PC-9 (cell line): Measurements from ENCODE around the gene KHK. TPM values are rescaled to one million over a fixed set of nuclear protein-coding genes. Genes with fewer than 3 reads are reported as not detected.

ENCODE experiments used
- BruUV-seq: library from RNA; stranded (reverse); fragments of 400-500 nt; replicated peaks from 2 replicates; lab custom pipeline; 2021; lab: Mats Ljungman, UMichigan
- CTCF ChIA-PET: fragments of 300-600 bp; sonication (Branson Sonifier 250); formaldehyde crosslinking; loops from one replicate; lab custom pipeline; 2022; ENCODE audit warnings: antibody characterized with exemption; lab: Charles Lee
- POLR2A ChIA-PET: fragments of 300-600 bp; sonication (Branson Sonifier 250); formaldehyde crosslinking; loops from one replicate; lab custom pipeline; 2022; ENCODE audit warnings: antibody characterized with exemption; ENCODE audit not compliant: unreplicated experiment; lab: Charles Lee
- DNase-seq, 2 experiments: peaks; one replicate each; pipeline versions ENCODE4 v3.0.0 to v3.0.0-alpha.2; 2015 to 2022; ENCODE audit warnings: mixed read lengths in 1 of 2
- H2AFZ ChIP-seq: fragments of 200-600 bp; sonication (generic); 2 replicates; pipeline ENCODE4 v1.8.1; 2017; ENCODE audit warnings: antibody characterized with exemption
- H3F3A ChIP-seq: fragments of 200-600 bp; sonication (generic); 2 replicates; pipeline ENCODE4 v1.8.1; 2017; ENCODE audit warnings: antibody characterized with exemption, mild to moderate bottlenecking, low read depth; ENCODE audit not compliant: insufficient read depth
- H3K27ac ChIP-seq: fragments of 200-600 bp; sonication (generic); 2 replicates; pipeline ENCODE4 v1.6.1; 2016; ENCODE audit warnings: mixed run types
- H3K27me3 ChIP-seq: fragments of 200-600 bp; sonication (generic); 2 replicates; pipeline ENCODE4 v1.6.1; 2016; ENCODE audit warnings: low read depth, mixed run types; ENCODE audit not compliant: insufficient read depth
- H3K36me3 ChIP-seq: fragments of 200-600 bp; sonication (generic); 2 replicates; pipeline ENCODE4 v1.6.1; 2016; ENCODE audit warnings: low read depth, mixed run types
- H3K4me1 ChIP-seq: fragments of 200-600 bp; sonication (generic); replicated peaks from 2 replicates; pipeline ENCODE4 v1.6.1; 2016; ENCODE audit warnings: mixed run types; ENCODE audit not compliant: insufficient read depth
- H3K4me2 ChIP-seq: fragments of 200-600 bp; sonication (generic); 2 replicates; pipeline ENCODE4 v1.6.1; 2017; ENCODE audit warnings: mixed run types
- H3K4me3 ChIP-seq: fragments of 200-600 bp; sonication (generic); 2 replicates; pipeline ENCODE4 v1.6.1; 2016; ENCODE audit warnings: mixed run types
- H3K79me2 ChIP-seq: fragments of 200-600 bp; sonication (generic); 2 replicates; pipeline ENCODE4 v1.6.1; 2017; ENCODE audit warnings: low read depth, mixed run types
- H3K9me2 ChIP-seq: fragments of 200-600 bp; sonication (generic); 2 replicates; pipeline ENCODE4 v1.8.1; 2017; ENCODE audit warnings: mild to moderate bottlenecking; ENCODE audit not compliant: insufficient read depth
- H3K9me3 ChIP-seq: fragments of 200-600 bp; sonication (generic); 2 replicates; pipeline ENCODE4 v1.8.1; 2016; ENCODE audit warnings: low read depth; ENCODE audit not compliant: insufficient read depth
- H4K20me1 ChIP-seq: fragments of 200-600 bp; sonication (generic); 2 replicates; pipeline ENCODE4 v1.8.1; 2017; ENCODE audit not compliant: insufficient read depth
- CTCF ChIP-seq: fragments of 200-600 bp; sonication (generic); conservative IDR thresholded peaks from 2 replicates; pipeline ENCODE4 v1.6.1; 2017; ENCODE audit warnings: mixed run types, antibody characterized with exemption, mild to moderate bottlenecking, moderate library complexity
- EZH2 ChIP-seq: fragments of 200-600 bp; sonication (generic); IDR thresholded peaks from 2 replicates; pipeline ENCODE4 v1.8.0; 2017; ENCODE audit warnings: antibody characterized with exemption, low read depth
- intact Hi-C: fragments of 100-400 bp; cut with micrococcal nuclease; formaldehyde crosslinking; loops from one replicate; pipeline ENCODE4 v1.10.0; 2022; ENCODE audit not compliant: unreplicated experiment
- total RNA-seq: library from RNA; stranded (reverse); gene quantifications from 2 replicates; pipeline ENCODE4 v1.2.3, GENCODE V29; 2021

Gene KHK
- total RNA-seq, 1 experiment from 2014 or later: 4.4 TPM

- no peaks in the 10 kb centered on the region for H3K79me2 ChIP-seq
- H3K27me3 ChIP-seq: no peaks in the 10 kb centered on the region
- H3K9me3 ChIP-seq: no peaks in the 10 kb centered on the region
- H3K4me2 ChIP-seq: no peak within 1 kb of the TSS
- DNase-seq: no peak
- BruUV-seq: no TSS peak
- no peak within 1 kb of the TSS for H3K27ac ChIP-seq
- no peaks in the 10 kb centered on the region for H3K4me1 ChIP-seq
- peaks cover 4% of the 10 kb centered on the region; the same call in 1 of the 2 replicates for H3F3A ChIP-seq
- no peak within 1 kb of the TSS for H3K4me3 ChIP-seq
- H3K9me2 ChIP-seq: no peaks in the 10 kb centered on the region
- CTCF ChIA-PET: interaction anchor here (0.6 kb wide), 1 partner anchor 24 kb away, joined by 5 read pairs; no protein-coding TSS in a partner anchor
- intact Hi-C loops: no loop called here
- POLR2A ChIA-PET: no interaction called here
- no peak for TF ChIP-seq EZH2
- TF ChIP-seq CTCF: no peak
- no peaks in the 10 kb centered on the region for H4K20me1 ChIP-seq
- no peaks in the 10 kb centered on the region for H3K36me3 ChIP-seq
- no peak within 1 kb of the TSS for H2AFZ ChIP-seq
Measured at GRCh38 chr2:27148801-27149439, 62.3 kb downstream of the KHK start, which contains the start of gene TCF23. Gene TCF23, plus strand, starts transcription at chr2:27149004. Its CDS starts 130 bp downstream, at chr2:27149134.

GRCh38 chr2:27149570-27150405, 63.2 kb downstream of the KHK start:
- no TSS peak for BruUV-seq

More at GRCh38 chr2:27149570-27150405, 63.2 kb downstream of the KHK start:
- Histone ChIP-seq H3K4me1 (no peaks in the 10 kb centered on the region), H3K79me2 (no peaks in the 10 kb centered on the region), H3K9me3 (no peaks in the 10 kb centered on the region), H2AFZ (no peak overlapping the region), H3K9me2 (no peaks in the 10 kb centered on the region), H3K27me3 (no peaks in the 10 kb centered on the region), H3F3A (peaks cover 4% of the 10 kb centered on the region; the same call in 1 of the 2 replicates), H3K27ac (no peak overlapping the region), H3K36me3 (no peaks in the 10 kb centered on the region), H3K4me2 (no peak overlapping the region), H3K4me3 (no peak overlapping the region), H4K20me1 (no peaks in the 10 kb centered on the region)
- TF ChIP-seq CTCF: no peak
- TF ChIP-seq EZH2: no peak
- ChIA-PET CTCF (no interaction called here), POLR2A (no interaction called here)
- DNase-seq: no peak
- intact Hi-C loops: no loop called here

Other genes starting within 250 kb of the KHK start
- not detected in 2 replicates for gene DPYSL5, start 238.6 kb upstream of the KHK start, total RNA-seq
- 17.1 and 25.2 TPM in 2 replicates for gene MAPRE3, start 116.1 kb upstream of the KHK start, total RNA-seq
- gene TMEM214, start 53.8 kb upstream of the KHK start, total RNA-seq: 60.9 and 65.6 TPM in 2 replicates
- gene AGBL5, start 35.1 kb upstream of the KHK start, total RNA-seq: 63.2 and 64.0 TPM in 2 replicates
- 165 and 166 TPM in 2 replicates for gene OST4, start 15.1 kb upstream of the KHK start, total RNA-seq
- 0.83 and 1.6 TPM in 2 replicates for gene EMILIN1, start 8.2 kb upstream of the KHK start, total RNA-seq
- gene CGREF1, start 32.4 kb downstream of the KHK start, total RNA-seq: 0.37 TPM in 1 of 2 replicates, not detected in the other
- not detected in 2 replicates for gene ABHD1, start 37.0 kb downstream of the KHK start, total RNA-seq
- gene PREB, start 47.9 kb downstream of the KHK start, total RNA-seq: 35.7 and 36.2 TPM in 2 replicates
- not detected in 2 replicates for gene PRR30, start 52.6 kb downstream of the KHK start, total RNA-seq
- not detected in 2 replicates for gene TCF23, start 62.2 kb downstream of the KHK start, total RNA-seq
- 92.8 and 126 TPM in 2 replicates for gene ATRAID, start 125.3 kb downstream of the KHK start, total RNA-seq
- 49.0 and 70.0 TPM in 2 replicates for gene SLC5A6, start 125.5 kb downstream of the KHK start, total RNA-seq
- 41.5 and 70.8 TPM in 2 replicates for gene CAD, start 130.6 kb downstream of the KHK start, total RNA-seq
- 1.5 and 2.3 TPM in 2 replicates for gene SLC30A3, start 176.3 kb downstream of the KHK start, total RNA-seq
- not detected in 2 replicates for gene DNAJC5G, start 188.7 kb downstream of the KHK start, total RNA-seq
- gene TRIM54, start 195.7 kb downstream of the KHK start, total RNA-seq: 8.2 and 9.8 TPM in 2 replicates
- gene UCN, start 221.7 kb downstream of the KHK start, total RNA-seq: 2.8 and 4.6 TPM in 2 replicates
- gene MPV17, start 236.3 kb downstream of the KHK start, total RNA-seq: 42.2 and 47.5 TPM in 2 replicates